Trophoblast cell (in vitro differentiated cells and primary cell): ENCODE results near the gene OR1N2.
A peak's percentile ranks its signal among the peaks of the same experiment; 100 is the strongest.

Source experiments
- DNase-seq, 2 donors: peaks; one replicate each; pipeline ENCODE4 v3.0.0-alpha.2; 2016
- H2AFZ ChIP-seq: 2 replicates; pipeline ENCODE4 v1.6.1; 2013; ENCODE audit warnings: low read length, moderate library complexity, mild to moderate bottlenecking; ENCODE audit not compliant: insufficient read depth, poor library complexity
- H2AK5ac ChIP-seq: 2 replicates; pipeline ENCODE4 v1.6.1; 2013; ENCODE audit warnings: mild to moderate bottlenecking, low read length
- H2BK120ac ChIP-seq: 2 replicates; pipeline ENCODE4 v1.6.1; 2013; ENCODE audit warnings: low read length, mild to moderate bottlenecking, moderate library complexity; ENCODE audit not compliant: insufficient read depth, poor library complexity
- H2BK12ac ChIP-seq: 2 replicates; pipeline ENCODE4 v1.6.1; 2013; ENCODE audit warnings: mild to moderate bottlenecking, low read length, moderate library complexity
- H2BK5ac ChIP-seq: 2 replicates; pipeline ENCODE4 v1.6.1; 2013; ENCODE audit warnings: low read length, low read depth, moderate library complexity, mild to moderate bottlenecking; ENCODE audit not compliant: poor library complexity
- H3K14ac ChIP-seq: 2 replicates; pipeline ENCODE4 v1.6.1; 2013; ENCODE audit warnings: mild to moderate bottlenecking, low read length
- H3K18ac ChIP-seq: 2 replicates; pipeline ENCODE4 v1.6.1; 2013; ENCODE audit warnings: mild to moderate bottlenecking, low read length
- H3K23ac ChIP-seq: 2 replicates; pipeline ENCODE4 v1.6.1; 2013; ENCODE audit warnings: low read length
- H3K27ac ChIP-seq: 2 replicates; pipeline ENCODE4 v1.5.1; 2013; ENCODE audit warnings: low read depth, mild to moderate bottlenecking, inconsistent platforms, low read length, moderate library complexity
- H3K27me3 ChIP-seq: 2 replicates; pipeline ENCODE4 v1.6.1; 2013; ENCODE audit warnings: inconsistent platforms, mild to moderate bottlenecking, low read length, moderate library complexity; ENCODE audit not compliant: insufficient read depth
- H3K36me3 ChIP-seq, 2 experiments: 1 replicate in 1 of 2; 2 replicates in 1 of 2; pipeline ENCODE4 v1.6.1; 2013; ENCODE audit warnings: low read length in 2 of 2, mild to moderate bottlenecking in 2 of 2, moderate library complexity in 1 of 2; ENCODE audit not compliant: insufficient read depth in 2 of 2, control insufficient read depth in 1 of 2
- H3K4ac ChIP-seq: 2 replicates; pipeline ENCODE4 v1.6.1; 2013; ENCODE audit warnings: low read depth, mild to moderate bottlenecking, low read length, moderate library complexity
- H3K4me1 ChIP-seq, 2 experiments: 1 replicate in 1 of 2; 2 replicates in 1 of 2; pipeline ENCODE4 v1.6.1; 2013; ENCODE audit warnings: low read length in 2 of 2, mild to moderate bottlenecking in 2 of 2, moderate library complexity in 1 of 2; ENCODE audit not compliant: insufficient read depth in 2 of 2, control insufficient read depth in 1 of 2
- H3K4me2 ChIP-seq: 2 replicates; pipeline ENCODE4 v1.6.1; 2013; ENCODE audit warnings: inconsistent platforms, mild to moderate bottlenecking, low read length, moderate library complexity
- H3K4me3 ChIP-seq: 2 replicates; pipeline ENCODE4 v1.5.1; 2013; ENCODE audit warnings: mild to moderate bottlenecking, low read depth, low read length, inconsistent platforms
- H3K79me1 ChIP-seq: one replicate; pipeline ENCODE4 v1.6.1; 2013; ENCODE audit warnings: low read length
- H3K79me2 ChIP-seq: 2 replicates; pipeline ENCODE4 v1.6.1; 2013; ENCODE audit warnings: low read length, mild to moderate bottlenecking; ENCODE audit not compliant: control insufficient read depth, insufficient read depth, poor library complexity
- H3K9ac ChIP-seq: 2 replicates; pipeline ENCODE4 v1.6.1; 2013; ENCODE audit warnings: mild to moderate bottlenecking, low read length
- H3K9me3 ChIP-seq: 2 replicates; pipeline ENCODE4 v1.6.1; 2013; ENCODE audit warnings: low read depth, mild to moderate bottlenecking, control low read depth, inconsistent platforms, low read length; ENCODE audit not compliant: insufficient read depth
- H4K12ac ChIP-seq: 2 replicates; pipeline ENCODE4 v1.6.1; 2013; ENCODE audit warnings: low read depth, mild to moderate bottlenecking, low read length, moderate library complexity
- H4K8ac ChIP-seq: 2 replicates; pipeline ENCODE4 v1.6.1; 2013; ENCODE audit warnings: low read depth, mild to moderate bottlenecking, low read length, moderate library complexity
- H4K91ac ChIP-seq: one replicate; pipeline ENCODE4 v1.6.1; 2013; ENCODE audit warnings: low read depth, mild to moderate bottlenecking, low read length, moderate library complexity
- WGBS: extraction: QIAGEN DNeasy Blood & Tissue Kit; methylation state at CpG from one replicate; pipeline ENCODE4 v1.1.7; 2013; ENCODE audit warnings: missing lambda C conversion rate; ENCODE audit not compliant: insufficient read length, insufficient coverage; ENCODE audit errors: extremely low coverage; 5-methylcytosine and 5-hydroxymethylcytosine counted together

The OR1N2 gene

DNA sequence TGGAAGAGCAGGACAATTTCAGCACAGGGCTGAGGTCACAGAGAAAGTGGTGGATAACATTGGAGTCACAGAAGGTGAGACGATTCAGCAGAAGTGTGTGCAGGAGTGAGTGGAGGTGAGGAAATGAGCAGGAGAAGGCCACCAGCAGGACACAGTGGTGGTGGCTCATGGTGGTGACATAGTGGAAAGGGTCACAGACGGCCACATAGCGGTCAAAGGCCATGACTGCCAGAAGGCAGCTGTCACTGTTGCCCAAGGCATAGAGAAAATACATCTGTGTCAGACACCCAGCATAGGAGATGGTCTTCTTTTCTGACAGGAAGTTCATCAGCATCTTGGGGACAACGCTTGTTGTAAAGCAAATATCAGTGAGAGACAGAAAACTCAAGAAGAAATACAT lies 15.0 kb downstream of the OR1N2 start:
- Histone ChIP-seq H4K91ac (no peak overlapping the region), H2BK12ac (no peak overlapping the region), H3K23ac (no peak overlapping the region), H2BK5ac (no peak overlapping the region), H2AK5ac (no peak overlapping the region), H3K4me1 (no peaks in the 10 kb centered on the region), H3K79me1 (no peaks in the 10 kb centered on the region), H3K79me2 (no peaks in the 10 kb centered on the region), H4K8ac (no peak overlapping the region), H4K12ac (no peak overlapping the region), H3K4me3 (no peak overlapping the region), H3K36me3 (no peaks in the 10 kb centered on the region), H3K9ac (no peak overlapping the region), H3K4me2 (no peak overlapping the region), H3K27me3 (no peaks in the 10 kb centered on the region), H2AFZ (no peak overlapping the region), H3K18ac (no peak overlapping the region), H3K14ac (no peak overlapping the region), H3K9me3 (peaks cover 15% of the 10 kb centered on the region), H3K27ac (no peak overlapping the region), H2BK120ac (no peak overlapping the region), H3K4ac (no peak overlapping the region)
- WGBS, result no CpG with 5 or more reads among the region's 4 CpGs
- peak; percentile 41 to 56 for DNase-seq

DNA sequence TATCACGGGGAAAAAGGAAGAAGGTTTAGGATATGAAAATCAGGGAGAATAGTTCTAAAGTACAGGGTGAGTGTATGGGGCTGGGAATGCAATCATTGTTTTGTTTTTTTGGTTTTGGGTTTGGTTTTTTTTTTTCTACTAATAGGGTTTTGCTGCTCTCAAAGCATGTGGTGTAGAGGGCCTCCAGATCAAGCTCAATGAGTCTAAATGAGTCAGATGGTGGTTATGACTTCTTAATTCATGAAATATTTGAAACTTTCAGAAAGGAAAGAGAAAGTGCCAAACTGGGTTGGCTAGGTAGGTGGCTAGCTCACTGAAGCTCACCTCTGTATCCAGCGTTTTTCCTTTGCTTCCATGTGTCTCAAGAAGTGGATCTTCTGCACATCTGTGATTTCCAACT lies 19.5 kb downstream of the OR1N2 start:
- no peaks in the 10 kb centered on the region for H3K79me2 ChIP-seq
- no peak overlapping the region for H2AK5ac ChIP-seq
- no peaks in the 10 kb centered on the region for H3K4me1 ChIP-seq
- H4K8ac ChIP-seq, result no peak overlapping the region
- H2BK5ac ChIP-seq, result no peak overlapping the region
- H3K4ac ChIP-seq, result no peak overlapping the region
- no peak overlapping the region for H3K18ac ChIP-seq
- H3K4me3 ChIP-seq, result no peak overlapping the region
- H3K36me3 ChIP-seq, result no peaks in the 10 kb centered on the region
- no peak overlapping the region for H2BK12ac ChIP-seq
- H3K79me1 ChIP-seq, result no peaks in the 10 kb centered on the region
- H3K23ac ChIP-seq, result no peak overlapping the region
- no CpG with 5 or more reads among the region's 2 CpGs for WGBS
- H4K91ac ChIP-seq, result no peak overlapping the region
- H3K4me2 ChIP-seq, result no peak overlapping the region
- peaks cover 12% of the 10 kb centered on the region for H3K9me3 ChIP-seq
- H3K27ac ChIP-seq, result no peak overlapping the region
- no peak overlapping the region for H3K9ac ChIP-seq
- no peaks in the 10 kb centered on the region for H3K27me3 ChIP-seq
- no peak overlapping the region for H2AFZ ChIP-seq
- DNase-seq, result peak in 1 of 2 donors; percentile 42
- no peak overlapping the region for H3K14ac ChIP-seq
- no peak overlapping the region for H2BK120ac ChIP-seq
- no peak overlapping the region for H4K12ac ChIP-seq

DNA sequence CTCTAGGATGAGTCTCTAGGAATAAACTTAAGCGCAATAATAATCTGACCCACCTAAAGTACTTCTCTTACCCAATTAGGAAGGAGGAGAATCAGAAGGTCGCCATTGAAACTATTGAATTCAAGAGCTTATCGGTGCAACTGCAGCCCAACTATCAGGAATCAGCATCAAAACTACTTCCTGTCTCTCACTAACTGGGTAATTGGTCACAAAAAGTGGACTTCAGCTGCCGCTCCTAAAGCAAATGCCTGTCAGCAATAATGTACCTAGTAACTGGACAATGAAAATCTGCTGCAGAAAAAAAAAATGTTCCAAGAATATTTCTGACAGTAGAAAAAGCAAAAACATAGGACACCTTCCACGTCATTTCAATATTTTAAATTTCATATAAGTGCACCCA lies 27.0 kb downstream of the OR1N2 start:
- Histone ChIP-seq H2AK5ac (no peak overlapping the region), H3K4ac (no peak overlapping the region), H4K8ac (no peak overlapping the region), H2BK12ac (no peak overlapping the region), H3K14ac (no peak overlapping the region), H3K79me2 (no peaks in the 10 kb centered on the region), H3K79me1 (no peaks in the 10 kb centered on the region), H3K9ac (no peak overlapping the region), H3K4me3 (no peak overlapping the region), H3K27ac (no peak overlapping the region), H3K4me1 (no peaks in the 10 kb centered on the region), H2BK120ac (no peak overlapping the region), H2BK5ac (no peak overlapping the region), H3K36me3 (no peaks in the 10 kb centered on the region), H3K18ac (no peak overlapping the region), H3K23ac (no peak overlapping the region), H4K91ac (no peak overlapping the region), H4K12ac (no peak overlapping the region), H2AFZ (no peak overlapping the region), H3K9me3 (peaks cover 3% of the 10 kb centered on the region), H3K4me2 (no peak overlapping the region), H3K27me3 (no peaks in the 10 kb centered on the region)
- no CpG with 5 or more reads among the region's 5 CpGs for WGBS
- DNase-seq, result peak in 1 of 2 donors; percentile 46

DNA sequence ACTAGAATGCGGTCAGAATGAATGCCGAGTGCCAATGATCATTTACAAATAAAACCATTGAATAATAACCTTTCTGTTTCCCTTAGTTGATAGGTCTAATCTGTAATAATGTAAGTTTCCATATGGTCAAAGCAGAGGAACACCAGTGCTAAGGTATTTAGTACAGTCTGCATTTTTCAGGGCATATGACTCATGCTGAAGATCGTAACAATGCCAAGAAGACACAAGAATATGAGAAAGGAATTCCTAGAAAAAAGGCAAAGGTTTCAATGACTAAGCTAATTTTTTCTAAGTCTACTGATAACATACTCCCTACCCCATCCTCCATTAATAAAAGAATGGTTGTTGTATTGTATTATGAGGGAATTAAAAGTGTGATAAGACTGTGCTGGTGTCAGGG lies 27.4 kb downstream of the OR1N2 start:
- Histone ChIP-seq H3K23ac (no peak overlapping the region), H2BK12ac (no peak overlapping the region), H2BK5ac (no peak overlapping the region), H3K79me1 (no peaks in the 10 kb centered on the region), H3K4ac (no peak overlapping the region), H3K9ac (no peak overlapping the region), H3K9me3 (peaks cover 3% of the 10 kb centered on the region), H2BK120ac (no peak overlapping the region), H3K4me1 (no peaks in the 10 kb centered on the region), H2AFZ (no peak overlapping the region), H3K27me3 (no peaks in the 10 kb centered on the region), H3K4me2 (no peak overlapping the region), H4K12ac (no peak overlapping the region), H4K91ac (no peak overlapping the region), H4K8ac (no peak overlapping the region), H3K4me3 (no peak overlapping the region), H3K36me3 (no peaks in the 10 kb centered on the region), H2AK5ac (no peak overlapping the region), H3K18ac (no peak overlapping the region), H3K14ac (no peak overlapping the region), H3K79me2 (no peaks in the 10 kb centered on the region), H3K27ac (no peak overlapping the region)
- peak; percentile 51 to 85 for DNase-seq
- no CpG with 5 or more reads among the region's 3 CpGs for WGBS
